ENCODE measurements around the gene IRAK2. TPM values are rescaled to one million over a fixed set of nuclear protein-coding genes. Genes with fewer than 3 reads are reported as not detected.

Gene IRAK2
- total RNA-seq, 1 experiment from 2014 or later: 0.61 TPM

GRCh38 chr3:10154335-10155122, 10.2 kb upstream of the IRAK2 start:
- H3K18ac ChIP-seq (ENCODE audit: insufficient read length, low read depth, low read length): no peak overlapping the region
- H3K27me3 Mint-ChIP-seq (ENCODE audit: low read depth): no peaks in the 10 kb centered on the region
- TF ChIP-seq CTCF (conservative IDR thresholded peaks at IDR 0.05): no peak
- no peak overlapping the region for H3K56ac ChIP-seq (ENCODE audit: insufficient read length, low read depth, low read length)
- H3K27ac Mint-ChIP-seq: peak overlapping the region in 2 of 3 experiments; percentile 20 to 28; a peak in 1 of 7 replicates
- no peak overlapping the region for H3K9ac ChIP-seq (ENCODE audit: extremely low read depth, insufficient read length, low read length)
- WGBS (ENCODE audit: extremely low coverage, insufficient read length, low lambda C conversion rate): no CpG with 5 or more reads among the region's 14 CpGs
- no peaks in the 10 kb centered on the region for H3K27me3 ChIP-seq (ENCODE audit: insufficient read depth, low read length)
- H3K4me1 Mint-ChIP-seq: no peaks in the 10 kb centered on the region
- H3K27ac ChIP-seq (ENCODE audit: insufficient read length, low read depth, low read length): no peak overlapping the region
- no peak overlapping the region for H2BK120ac ChIP-seq (ENCODE audit: low read depth, low read length, poor library complexity, severe bottlenecking)
- no peak overlapping the region for H4K8ac ChIP-seq (replicated peaks; ENCODE audit: insufficient read length, low read depth, low read length)
- H3K4me3 Mint-ChIP-seq: no peak overlapping the region
- H2AK5ac ChIP-seq (ENCODE audit: insufficient read length, low read length): no peak overlapping the region
- H3T11ph ChIP-seq (ENCODE audit: low read length): no peak overlapping the region
- H3K9me3 Mint-ChIP-seq: no peaks in the 10 kb centered on the region
- H2BK20ac ChIP-seq (ENCODE audit: low read depth, low read length, poor library complexity, severe bottlenecking): no peak overlapping the region
- H4K91ac ChIP-seq (ENCODE audit: insufficient read length, low read depth, low read length): no peak overlapping the region
- no peaks in the 10 kb centered on the region for H3K79me1 ChIP-seq (ENCODE audit: insufficient read depth, low read depth, low read length, poor library complexity, severe bottlenecking)
- no peak overlapping the region for H3K4me2 ChIP-seq (ENCODE audit: insufficient read depth, insufficient read length, low read length)
- no peak overlapping the region for H2AFZ ChIP-seq (ENCODE audit: low read length)
- H2BK5ac ChIP-seq (ENCODE audit: insufficient read length, low read length): no peak overlapping the region
- H4K20me1 ChIP-seq (ENCODE audit: control insufficient read depth, insufficient read depth, insufficient read length): no peaks in the 10 kb centered on the region
- H3K4ac ChIP-seq (ENCODE audit: low read depth, low read length): no peak overlapping the region
- no peak overlapping the region for H3K23ac ChIP-seq (ENCODE audit: insufficient read length, low read depth, low read length)
- no peak overlapping the region for H4K5ac ChIP-seq (ENCODE audit: insufficient read length, low read depth, low read length)
- no peaks in the 10 kb centered on the region for H3K9me3 ChIP-seq (ENCODE audit: control insufficient read depth, low read depth, low read length)
- H3K36me3 Mint-ChIP-seq (ENCODE audit: insufficient read depth in 1 of 3, low read depth in 3 of 3): peaks cover 24 to 46% (median 35%) of the 10 kb centered on the region in 3 experiments; a peak in 6 of 7 replicates
- H3K14ac ChIP-seq (ENCODE audit: insufficient read depth, low read length): no peak overlapping the region
- H3K4me1 ChIP-seq (ENCODE audit: insufficient read depth, low read length): no peaks in the 10 kb centered on the region
- no peak overlapping the region for H2BK12ac ChIP-seq (ENCODE audit: insufficient read length, low read depth, low read length)
- H2BK15ac ChIP-seq (ENCODE audit: low read depth, low read length): no peak overlapping the region
- DNase-seq: no peak
- no peaks in the 10 kb centered on the region for H3K79me2 ChIP-seq (ENCODE audit: insufficient read depth, low read length)
- H3K23me2 ChIP-seq (ENCODE audit: insufficient read length, low read depth, low read length, poor library complexity, severe bottlenecking): no peaks in the 10 kb centered on the region

Measured in H9 (cell line).